ENCODE results near the gene WDR46. TPM values are rescaled to one million over a fixed set of nuclear protein-coding genes. Genes with fewer than 3 reads are reported as not detected.

The WDR46 gene
- 173 TPM for polyA plus RNA-seq (2012; ENCODE audit: insufficient read length, low read depth)

- TF ChIP-seq TAF1 (IDR thresholded peaks at IDR 0.05; ENCODE audit: borderline replicate concordance, insufficient read depth, low read length) (peak; percentile 80; the same call in 1 of the 2 replicates), SIN3A (IDR thresholded peaks at IDR 0.05; ENCODE audit: borderline replicate concordance, insufficient read depth, low read length) (peak; percentile 96), POLR2AphosphoS5 (IDR thresholded peaks at IDR 0.05; ENCODE audit: low read depth, low read length) (peak; percentile 77; the same call in 1 of the 2 replicates)
- TF ChIP-seq, protein P1, sequence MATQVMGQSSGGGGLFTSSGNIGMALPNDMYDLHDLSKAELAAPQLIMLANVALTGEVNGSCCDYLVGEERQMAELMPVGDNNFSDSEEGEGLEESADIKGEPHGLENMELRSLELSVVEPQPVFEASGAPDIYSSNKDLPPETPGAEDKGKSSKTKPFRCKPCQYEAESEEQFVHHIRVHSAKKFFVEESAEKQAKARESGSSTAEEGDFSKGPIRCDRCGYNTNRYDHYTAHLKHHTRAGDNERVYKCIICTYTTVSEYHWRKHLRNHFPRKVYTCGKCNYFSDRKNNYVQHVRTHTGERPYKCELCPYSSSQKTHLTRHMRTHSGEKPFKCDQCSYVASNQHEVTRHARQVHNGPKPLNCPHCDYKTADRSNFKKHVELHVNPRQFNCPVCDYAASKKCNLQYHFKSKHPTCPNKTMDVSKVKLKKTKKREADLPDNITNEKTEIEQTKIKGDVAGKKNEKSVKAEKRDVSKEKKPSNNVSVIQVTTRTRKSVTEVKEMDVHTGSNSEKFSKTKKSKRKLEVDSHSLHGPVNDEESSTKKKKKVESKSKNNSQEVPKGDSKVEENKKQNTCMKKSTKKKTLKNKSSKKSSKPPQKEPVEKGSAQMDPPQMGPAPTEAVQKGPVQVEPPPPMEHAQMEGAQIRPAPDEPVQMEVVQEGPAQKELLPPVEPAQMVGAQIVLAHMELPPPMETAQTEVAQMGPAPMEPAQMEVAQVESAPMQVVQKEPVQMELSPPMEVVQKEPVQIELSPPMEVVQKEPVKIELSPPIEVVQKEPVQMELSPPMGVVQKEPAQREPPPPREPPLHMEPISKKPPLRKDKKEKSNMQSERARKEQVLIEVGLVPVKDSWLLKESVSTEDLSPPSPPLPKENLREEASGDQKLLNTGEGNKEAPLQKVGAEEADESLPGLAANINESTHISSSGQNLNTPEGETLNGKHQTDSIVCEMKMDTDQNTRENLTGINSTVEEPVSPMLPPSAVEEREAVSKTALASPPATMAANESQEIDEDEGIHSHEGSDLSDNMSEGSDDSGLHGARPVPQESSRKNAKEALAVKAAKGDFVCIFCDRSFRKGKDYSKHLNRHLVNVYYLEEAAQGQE (IDR thresholded peaks at IDR 0.05; ENCODE audit: insufficient read depth in 1 of 2, low read depth in 2 of 2, low read length in 2 of 2): no peak
Observed at GRCh38 chr6:33288921-33289783, at the start of gene WDR46, which contains the start of gene PFDN6. Gene WDR46, minus strand, starts transcription at chr6:33289239. Its CDS starts 69 bp downstream, at chr6:33289170. Gene PFDN6, plus strand, starts transcription at chr6:33289601. Its CDS starts 256 bp downstream, at chr6:33289857.

DNA sequence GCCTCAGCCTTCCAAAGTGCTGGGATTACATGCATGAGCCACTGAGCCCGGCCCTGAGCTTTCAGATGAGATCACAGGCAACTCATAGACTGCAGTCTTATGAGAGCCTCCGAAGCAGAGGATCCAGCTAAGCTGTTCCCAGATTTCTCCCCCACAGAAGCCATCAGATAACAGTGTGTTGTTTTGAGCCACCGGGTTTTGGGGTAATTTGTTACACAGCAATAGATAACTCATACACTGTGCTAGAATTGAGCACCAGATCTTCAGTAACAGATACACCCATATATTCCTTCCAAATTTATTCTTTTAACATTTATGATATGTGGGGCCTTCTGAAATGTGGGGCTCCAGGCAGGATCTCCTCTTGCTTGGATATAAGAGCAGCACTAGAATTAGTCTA is 47.5 kb upstream of the WDR46 start:
- TF ChIP-seq SIN3A (IDR thresholded peaks at IDR 0.05; ENCODE audit: borderline replicate concordance, insufficient read depth, low read length) (no peak), TAF1 (IDR thresholded peaks at IDR 0.05; ENCODE audit: borderline replicate concordance, insufficient read depth, low read length) (no peak), POLR2AphosphoS5 (IDR thresholded peaks at IDR 0.05; ENCODE audit: low read depth, low read length) (no peak), FOXP2 (optimal IDR thresholded peaks at IDR 0.05; ENCODE audit: borderline replicate concordance, extremely low read depth, extremely low read length, insufficient read depth) (no peak)
- TF ChIP-seq, protein P1 (IDR thresholded peaks at IDR 0.05; ENCODE audit: insufficient read depth in 1 of 2, low read depth in 2 of 2, low read length in 2 of 2): no peak

DNA sequence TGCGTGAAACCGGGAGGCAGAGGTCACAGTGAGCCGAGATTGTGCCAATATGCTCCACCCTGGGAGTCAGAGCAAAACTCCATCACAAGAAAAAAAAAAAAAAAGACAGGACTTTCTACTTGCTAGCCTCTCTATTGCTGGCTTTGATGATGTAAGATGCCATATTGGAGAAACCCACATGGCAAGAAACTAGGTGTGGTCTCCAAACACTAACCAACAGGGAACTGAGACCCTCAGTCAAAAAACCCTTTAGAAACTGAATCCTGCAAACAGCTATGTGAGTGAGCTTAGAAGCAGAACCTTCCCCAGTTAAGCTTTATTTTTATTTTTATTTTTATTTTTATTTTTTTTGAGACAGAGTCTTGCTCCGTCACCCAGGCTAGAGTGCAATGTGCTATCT is 46.9 kb upstream of the WDR46 start:
- TF ChIP-seq, protein P1 (IDR thresholded peaks at IDR 0.05; ENCODE audit: insufficient read depth in 1 of 2, low read depth in 2 of 2, low read length in 2 of 2): no peak
- TF ChIP-seq TAF1 (IDR thresholded peaks at IDR 0.05; ENCODE audit: borderline replicate concordance, insufficient read depth, low read length): no peak
- no peak for TF ChIP-seq FOXP2 (optimal IDR thresholded peaks at IDR 0.05; ENCODE audit: borderline replicate concordance, extremely low read depth, extremely low read length, insufficient read depth)
- no peak for TF ChIP-seq SIN3A (IDR thresholded peaks at IDR 0.05; ENCODE audit: borderline replicate concordance, insufficient read depth, low read length)
- TF ChIP-seq POLR2AphosphoS5 (IDR thresholded peaks at IDR 0.05; ENCODE audit: low read depth, low read length): no peak

DNA sequence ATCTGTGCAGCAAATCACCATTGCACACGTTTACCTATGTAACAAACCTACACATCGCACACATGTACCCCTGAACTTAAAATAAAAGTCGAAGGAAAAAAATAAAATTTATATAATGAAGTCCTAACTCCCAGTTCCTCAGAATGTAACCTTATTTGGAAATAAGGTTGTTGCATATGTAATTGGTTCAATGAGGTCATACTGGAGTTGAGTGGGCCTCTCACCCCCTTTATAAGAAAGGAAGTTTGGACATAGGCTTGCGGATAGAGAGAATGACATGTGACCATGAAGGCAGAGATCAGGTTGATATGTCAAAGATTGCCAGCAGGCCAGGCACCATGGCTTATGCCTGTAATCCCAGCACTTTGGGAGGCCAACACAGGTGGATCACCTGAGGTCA is 44.6 kb upstream of the WDR46 start:
- TF ChIP-seq POLR2AphosphoS5 (IDR thresholded peaks at IDR 0.05; ENCODE audit: low read depth, low read length) (no peak), SIN3A (IDR thresholded peaks at IDR 0.05; ENCODE audit: borderline replicate concordance, insufficient read depth, low read length) (no peak), TAF1 (IDR thresholded peaks at IDR 0.05; ENCODE audit: borderline replicate concordance, insufficient read depth, low read length) (no peak), FOXP2 (optimal IDR thresholded peaks at IDR 0.05; ENCODE audit: borderline replicate concordance, extremely low read depth, extremely low read length, insufficient read depth) (no peak)
- TF ChIP-seq, protein P1 (IDR thresholded peaks at IDR 0.05; ENCODE audit: insufficient read depth in 1 of 2, low read depth in 2 of 2, low read length in 2 of 2): no peak
